H1 (cell line): ENCODE data around the gene FAM240A. TPM values are rescaled to one million over a fixed set of nuclear protein-coding genes. Genes with fewer than 3 reads are reported as not detected.

Experiments used
- CTCF ChIA-PET: fragments of 300-600 bp; sonication (Branson Sonifier 250); formaldehyde crosslinking; loops from one replicate; lab custom pipeline; 2021; ENCODE audit not compliant: partially characterized antibody; lab: Charles Lee
- POLR2A ChIA-PET: fragments of 300-600 bp; sonication (Branson Sonifier 250); formaldehyde crosslinking; loops from one replicate; lab custom pipeline; 2021; ENCODE audit warnings: inconsistent platforms; ENCODE audit not compliant: partially characterized antibody; lab: Charles Lee
- DNase-seq, 2 experiments: peaks; one replicate each; pipeline versions ENCODE4 v3.0.0 to v3.0.0-alpha.2; 2010 to 2022; ENCODE audit warnings: low spot score in 2 of 2, low read depth in 1 of 2, mixed read lengths in 1 of 2
- FAIRE-seq: peaks from 2 replicates; lab custom pipeline; 2011; peaks lifted over from hg19 to GRCh38; lab: Jason Lieb, UNC
- H2AFZ ChIP-seq: 2 replicates; pipeline ENCODE4 v1.8.1; 2012; ENCODE audit warnings: low read length, inconsistent platforms
- H2AK5ac ChIP-seq: 2 replicates; pipeline ENCODE4 v1.6.1; 2013; ENCODE audit warnings: low read depth, low read length
- H2BK120ac ChIP-seq: replicated peaks from 2 replicates; pipeline ENCODE3; 2013; ENCODE audit warnings: low read depth, low read length, inconsistent platforms
- H2BK12ac ChIP-seq: 2 replicates; pipeline ENCODE4 v1.6.1; 2013; ENCODE audit warnings: low read depth, low read length
- H2BK15ac ChIP-seq: 2 replicates; pipeline ENCODE4 v1.6.1; 2013; ENCODE audit warnings: low read length
- H2BK20ac ChIP-seq: 2 replicates; pipeline ENCODE4 v1.6.1; 2013; ENCODE audit warnings: low read length
- H2BK5ac ChIP-seq: 2 replicates; pipeline ENCODE4 v1.6.1; 2013; ENCODE audit warnings: low read depth, low read length
- H3K14ac ChIP-seq: 2 replicates; pipeline ENCODE4 v1.6.1; 2013; ENCODE audit warnings: inconsistent platforms; ENCODE audit not compliant: insufficient read length
- H3K18ac ChIP-seq: 2 replicates; pipeline ENCODE4 v1.6.1; 2013; ENCODE audit warnings: low read length; ENCODE audit errors: extremely low read depth
- H3K23ac ChIP-seq: 2 replicates; pipeline ENCODE4 v1.6.1; 2013; ENCODE audit warnings: inconsistent platforms; ENCODE audit not compliant: insufficient read length
- H3K23me2 ChIP-seq: 2 replicates; pipeline ENCODE4 v1.6.1; 2013; ENCODE audit warnings: low read depth, low read length
- H3K27ac ChIP-seq: 2 replicates; pipeline ENCODE4 v1.6.1; 2011; ENCODE audit warnings: low read depth, low read length, inconsistent platforms
- H3K27me3 ChIP-seq, 4 experiments: replicated peaks in 1 of 4; 1 replicate in 1 of 4; 2 replicates in 3 of 4; pipeline versions ENCODE4 v1.6.1 to v1.8.1; 2011 to 2013; ENCODE audit warnings: low read length in 3 of 4, mild to moderate bottlenecking in 3 of 4, inconsistent platforms in 2 of 4, mixed read lengths in 2 of 4, moderate library complexity in 1 of 4; ENCODE audit not compliant: control insufficient read depth in 3 of 4, insufficient read depth in 3 of 4; ENCODE audit errors: extremely low read depth in 1 of 4
- H3K36me3 ChIP-seq, 4 experiments: 2 replicates each; pipeline versions ENCODE4 v1.6.1 to v1.8.1; 2011 to 2013; ENCODE audit warnings: mild to moderate bottlenecking in 4 of 4, low read length in 3 of 4, moderate library complexity in 2 of 4, control low read depth in 1 of 4, inconsistent platforms in 1 of 4; ENCODE audit not compliant: insufficient read depth in 4 of 4, control insufficient read depth in 2 of 4
- H3K4ac ChIP-seq: replicated peaks from 2 replicates; pipeline ENCODE3; 2013; ENCODE audit warnings: low read length, low read depth, mixed read lengths, inconsistent platforms; ENCODE audit not compliant: insufficient read length
- H3K4me1 ChIP-seq, 4 experiments: replicated peaks in 1 of 4; 1 replicate in 1 of 4; 2 replicates in 3 of 4; pipeline versions ENCODE4 v1.6.1 to v1.8.1; 2011 to 2013; ENCODE audit warnings: low read length in 3 of 4, inconsistent platforms in 2 of 4, mixed read lengths in 1 of 4; ENCODE audit not compliant: insufficient read depth in 4 of 4, control insufficient read depth in 3 of 4
- H3K4me2 ChIP-seq, 2 experiments: 2 replicates each; pipeline versions ENCODE4 v1.6.1 to v1.8.1; 2011 to 2013; ENCODE audit warnings: low read depth in 2 of 2, low read length in 2 of 2, control low read depth in 1 of 2, inconsistent platforms in 1 of 2, mild to moderate bottlenecking in 1 of 2; ENCODE audit not compliant: insufficient read depth in 1 of 2
- H3K4me3 ChIP-seq, 4 experiments: fragments of 200-600, 300-600 bp in 1 of 4; sonication (generic), shearing (Covaris generic), sonication (Bioruptor Twin) in 1 of 4; 2 replicates each; pipeline versions ENCODE4 v1.5.1 to v1.8.1; 2011 to 2016; ENCODE audit warnings: low read length in 4 of 4, low read depth in 3 of 4, control low read depth in 2 of 4, inconsistent platforms in 2 of 4, mild to moderate bottlenecking in 2 of 4, mixed read lengths in 1 of 4, moderate library complexity in 1 of 4; ENCODE audit not compliant: insufficient read depth in 2 of 4; ENCODE audit errors: extremely low read depth in 1 of 4
- H3K56ac ChIP-seq: replicated peaks from 2 replicates; pipeline ENCODE3; 2013; ENCODE audit warnings: low read depth, mild to moderate bottlenecking, mixed read lengths, low read length, inconsistent platforms; ENCODE audit not compliant: insufficient read length
- H3K79me1 ChIP-seq: 2 replicates; pipeline ENCODE4 v1.6.1; 2013; ENCODE audit warnings: low read depth, low read length, control low read depth
- H3K79me2 ChIP-seq, 2 experiments: 2 replicates each; pipeline versions ENCODE4 v1.6.1 to v1.8.1; 2012 to 2013; ENCODE audit warnings: low read length in 2 of 2, mild to moderate bottlenecking in 2 of 2, inconsistent platforms in 1 of 2; ENCODE audit not compliant: insufficient read depth in 2 of 2, control insufficient read depth in 1 of 2
- H3K9ac ChIP-seq, 4 experiments: replicated peaks in 1 of 4; 1 replicate in 1 of 4; 2 replicates in 3 of 4; pipeline versions ENCODE4 v1.6.1 to v1.8.1; 2011 to 2013; ENCODE audit warnings: low read depth in 3 of 4, low read length in 3 of 4, control low read depth in 2 of 4, mild to moderate bottlenecking in 2 of 4, moderate library complexity in 2 of 4, inconsistent platforms in 1 of 4; ENCODE audit errors: extremely low read depth in 1 of 4
- H3K9me3 ChIP-seq, 2 experiments: 2 replicates each; pipeline versions ENCODE4 v1.6.1 to v1.8.1; 2012 to 2013; ENCODE audit warnings: mild to moderate bottlenecking in 2 of 2, moderate library complexity in 2 of 2, control low read depth in 1 of 2, inconsistent platforms in 1 of 2, low read depth in 1 of 2, low read length in 1 of 2, mixed read lengths in 1 of 2; ENCODE audit not compliant: insufficient read depth in 2 of 2
- H4K20me1 ChIP-seq, 2 experiments: replicated peaks in 1 of 2; 2 replicates each; pipeline versions ENCODE3 to v1.8.1; 2011 to 2013; ENCODE audit warnings: inconsistent platforms in 2 of 2, low read length in 2 of 2, mild to moderate bottlenecking in 1 of 2; ENCODE audit not compliant: insufficient read depth in 2 of 2, control insufficient read depth in 1 of 2
- H4K5ac ChIP-seq: 2 replicates; pipeline ENCODE4 v1.6.1; 2013; ENCODE audit warnings: low read length, low read depth, mixed read lengths, inconsistent platforms; ENCODE audit not compliant: insufficient read length
- H4K8ac ChIP-seq: 2 replicates; pipeline ENCODE4 v1.8.0; 2013; ENCODE audit warnings: mild to moderate bottlenecking, moderate library complexity, low read length, inconsistent platforms; ENCODE audit not compliant: insufficient read depth; ENCODE audit errors: extremely low read depth
- H4K91ac ChIP-seq: replicated peaks from 2 replicates; pipeline ENCODE3; 2013; ENCODE audit warnings: low read length, mixed read lengths, inconsistent platforms; ENCODE audit not compliant: insufficient read length
- CBX8 ChIP-seq: fragments of 300-800, 300-1000 bp; sonication (generic); IDR thresholded peaks from 2 replicates; pipeline ENCODE4 v1.7.1; 2016; ENCODE audit warnings: low read depth, low read length, borderline replicate concordance
- CREB1 ChIP-seq: IDR thresholded peaks from 2 replicates; pipeline ENCODE4 v1.6.1; 2012; ENCODE audit warnings: inconsistent platforms
- EP300 ChIP-seq, 2 experiments: IDR thresholded peaks; 1 replicate in 1 of 2; 2 replicates in 1 of 2; pipeline ENCODE4 v1.6.1; 2011 to 2012; ENCODE audit warnings: low read depth in 2 of 2, low read length in 2 of 2, mild to moderate bottlenecking in 2 of 2, borderline replicate concordance in 1 of 2, inconsistent platforms in 1 of 2, moderate library complexity in 1 of 2
- HDAC6 ChIP-seq: IDR thresholded peaks from one replicate; pipeline ENCODE4 v1.7.1; 2012; ENCODE audit warnings: low read depth, mild to moderate bottlenecking, inconsistent platforms, low read length, moderate library complexity
- MAX ChIP-seq: IDR thresholded peaks from 2 replicates; pipeline ENCODE4 v1.6.1; 2012; ENCODE audit warnings: inconsistent platforms
- NANOG ChIP-seq: IDR thresholded peaks from 2 replicates; pipeline ENCODE4 v1.6.1; 2011; ENCODE audit warnings: low read length, low read depth, mild to moderate bottlenecking, inconsistent platforms; ENCODE audit not compliant: insufficient read depth, poor library complexity, severe bottlenecking
- POU5F1 ChIP-seq: IDR thresholded peaks from 2 replicates; pipeline ENCODE4 v1.6.1; 2011; ENCODE audit warnings: low read depth, mild to moderate bottlenecking, low read length, moderate library complexity
- RAD21 ChIP-seq, 2 experiments: IDR thresholded peaks in 1 of 2; conservative IDR thresholded peaks in 1 of 2; 2 replicates each; pipeline ENCODE4 v1.6.1; 2011; ENCODE audit warnings: low read depth in 2 of 2, low read length in 2 of 2, improper control_type of control experiment in 1 of 2, inconsistent platforms in 1 of 2, mild to moderate bottlenecking in 1 of 2, moderate library complexity in 1 of 2
- SRF ChIP-seq: IDR thresholded peaks from 2 replicates; pipeline ENCODE4 v1.6.1; 2011; ENCODE audit warnings: mild to moderate bottlenecking, low read depth, low read length, moderate library complexity
- ZNF274 ChIP-seq: IDR thresholded peaks from 2 replicates; pipeline ENCODE4 v1.7.0; 2012; ENCODE audit warnings: low read length, borderline replicate concordance; ENCODE audit errors: extremely low read depth
- WGBS, 2 experiments: shearing (Covaris generic) in 1 of 2; methylation state at CpG; one replicate each; pipeline versions ENCODE4 v1.1.6 to v1.1.7; 2013 to 2015; ENCODE audit warnings: low lambda C conversion rate in 2 of 2, mixed read lengths in 2 of 2, inconsistent platforms in 1 of 2, low coverage in 1 of 2, missing lambda C conversion rate in 1 of 2; ENCODE audit not compliant: insufficient replicate concordance in 2 of 2, insufficient coverage in 1 of 2, insufficient read length in 1 of 2; ENCODE audit errors: extremely low coverage in 1 of 2, missing lambda C conversion rate in 1 of 2; 5-methylcytosine and 5-hydroxymethylcytosine counted together
- polyA plus RNA-seq, 7 experiments: library from polyadenylated mRNA; depleted of rRNA in 3 of 7; stranded (reverse) in 5 of 7; unstranded in 2 of 7; fragments of >200 nt in 5 of 7; fragments of 200-250 nt in 2 of 7; gene quantifications; 1 replicate in 5 of 7; 2 replicates in 1 of 7; 4 replicates in 1 of 7; pipeline versions ENCODE4 v1.2.1 to v1.2.3, GENCODE V29; 2011 to 2013; ENCODE audit warnings: missing spikeins in 2 of 7, mixed read lengths in 2 of 7
- total RNA-seq: library from RNA; stranded (reverse); fragmentation: NEBNext Ultra II Directional; extraction: Animal tissue kit (Norgen Biotek cat#: 25700); gene quantifications from 2 replicates; pipeline ENCODE4 v1.2.1, GENCODE V29; 2021

Gene FAM240A
- total and polyA plus RNA-seq, 2 of the 8 experiments (the other 6 are each of a cell fraction or from before 2014, with no cell fraction given): 0.08 TPM; not detected in 1

- Histone ChIP-seq H3K4me1 (peaks cover 0 to 5% (median 4%) of the 10 kb centered on the region in 4 experiments; a peak in 4 of 7 replicates), H3K18ac (no peak overlapping the region; the same call in 1 of the 2 replicates), H4K5ac (no peak overlapping the region), H3K23ac (no peak overlapping the region), H4K8ac (no peak overlapping the region), H2AK5ac (no peak overlapping the region), H3K79me2 (peaks cover 3 to 14% of the 10 kb centered on the region in 2 experiments), H3K4me2 (no peak overlapping the region), H2BK20ac (no peak overlapping the region), H4K20me1 (peaks cover 4 to 9% of the 10 kb centered on the region in 2 experiments), H4K91ac (no peak overlapping the region), H3K4ac (no peak overlapping the region), H3K79me1 (peaks cover 3% of the 10 kb centered on the region; the same call in 1 of the 2 replicates), H3K9me3 (peaks cover 22 to 26% of the 10 kb centered on the region in 2 experiments), H2AFZ (no peak overlapping the region), H2BK12ac (no peak overlapping the region), H3K56ac (no peak overlapping the region), H2BK120ac (no peak overlapping the region), H2BK5ac (no peak overlapping the region; the same call in 1 of the 2 replicates), H3K36me3 (peaks cover 14 to 61% (median 45%) of the 10 kb centered on the region in 4 experiments), H3K9ac (no peak overlapping the region), H3K27ac (no peak overlapping the region), H3K14ac (no peak overlapping the region), H3K27me3 (no peaks in the 10 kb centered on the region), H3K23me2 (peaks cover 6% of the 10 kb centered on the region; the same call in 1 of the 2 replicates), H2BK15ac (no peak overlapping the region), H3K4me3 (no peak overlapping the region)
- WGBS, 2 experiments: 88% methylated on average over 6 of the region's 7 CpGs; no CpG with 5 or more reads in 1 of the 2 experiments
- POLR2A ChIA-PET: interaction anchor here (0.6 to 9.2 kb wide), 30 partner anchors 8 to 316 kb away, joined by 3 to 213 read pairs (median 7); partner anchors contain the start of gene LRRC2
- CTCF ChIA-PET: interaction anchor here (0.7 to 6.4 kb wide), 18 partner anchors 9 to 262 kb away, joined by 3 to 35 read pairs (median 4); partner anchors contain the start of genes LRRC2 and RTP3
- FAIRE-seq (no peak), DNase-seq (no peak)
- TF ChIP-seq POU5F1 (no peak), SRF (no peak), CREB1 (no peak), EP300 (IDR thresholded peaks at IDR 0.05; ENCODE audit: borderline replicate concordance in 1 of 2, low read depth in 2 of 2, low read length in 2 of 2) (no peak), HDAC6 (no peak), MAX (no peak; the same call in 1 of the 2 replicates), RAD21 (IDR thresholded peaks at IDR 0.05 in 1 of 2, conservative IDR thresholded peaks at IDR 0.05 in 1 of 2; ENCODE audit: low read depth in 2 of 2, low read length in 2 of 2) (no peak), NANOG (no peak), CBX8 (no peak), ZNF274 (no peak)
Observed at GRCh38 chr3:46584598-46585467, 27.5 kb upstream of the FAM240A start.
